NCI-H1092 (cell line): ENCODE measurements around the gene OGDH.

Source experiments
- DNase-seq: peaks from one replicate; lab custom pipeline; 2025; lab: John Stamatoyannopoulos, UW

Gene OGDH

DNA sequence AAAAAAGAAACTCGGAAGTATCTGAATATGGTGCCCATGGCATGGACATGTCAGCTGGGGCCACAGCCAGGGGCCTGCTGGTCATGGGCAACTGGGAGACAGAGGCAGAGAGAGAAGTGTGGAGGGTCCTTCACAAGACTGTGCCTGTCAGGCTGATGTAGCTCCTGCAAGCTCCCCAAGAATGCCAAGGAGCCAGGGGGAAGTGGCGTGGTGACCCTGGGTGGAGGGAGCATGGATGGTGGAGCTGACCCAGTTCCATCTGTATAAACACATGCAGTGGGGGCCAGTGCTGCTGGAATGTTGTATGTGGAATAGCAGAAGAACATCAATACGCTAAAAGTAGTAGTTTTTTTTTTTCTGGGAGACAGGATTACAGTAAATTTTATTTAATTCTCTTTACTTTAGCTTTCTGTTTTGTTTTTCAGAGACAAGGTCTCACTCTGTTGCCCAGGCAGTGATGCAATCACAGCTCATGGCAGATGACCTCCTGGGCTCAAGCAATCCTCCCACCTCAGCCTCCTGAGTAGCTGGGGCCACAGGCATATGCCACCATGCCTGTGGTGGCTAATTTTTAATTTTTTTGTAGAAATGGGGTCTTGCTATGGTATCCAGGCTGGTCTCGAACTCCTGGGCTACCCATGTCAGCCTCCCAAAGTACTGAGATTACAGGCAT lies 131.8 kb downstream of the OGDH start:
- no peak for DNase-seq

DNA sequence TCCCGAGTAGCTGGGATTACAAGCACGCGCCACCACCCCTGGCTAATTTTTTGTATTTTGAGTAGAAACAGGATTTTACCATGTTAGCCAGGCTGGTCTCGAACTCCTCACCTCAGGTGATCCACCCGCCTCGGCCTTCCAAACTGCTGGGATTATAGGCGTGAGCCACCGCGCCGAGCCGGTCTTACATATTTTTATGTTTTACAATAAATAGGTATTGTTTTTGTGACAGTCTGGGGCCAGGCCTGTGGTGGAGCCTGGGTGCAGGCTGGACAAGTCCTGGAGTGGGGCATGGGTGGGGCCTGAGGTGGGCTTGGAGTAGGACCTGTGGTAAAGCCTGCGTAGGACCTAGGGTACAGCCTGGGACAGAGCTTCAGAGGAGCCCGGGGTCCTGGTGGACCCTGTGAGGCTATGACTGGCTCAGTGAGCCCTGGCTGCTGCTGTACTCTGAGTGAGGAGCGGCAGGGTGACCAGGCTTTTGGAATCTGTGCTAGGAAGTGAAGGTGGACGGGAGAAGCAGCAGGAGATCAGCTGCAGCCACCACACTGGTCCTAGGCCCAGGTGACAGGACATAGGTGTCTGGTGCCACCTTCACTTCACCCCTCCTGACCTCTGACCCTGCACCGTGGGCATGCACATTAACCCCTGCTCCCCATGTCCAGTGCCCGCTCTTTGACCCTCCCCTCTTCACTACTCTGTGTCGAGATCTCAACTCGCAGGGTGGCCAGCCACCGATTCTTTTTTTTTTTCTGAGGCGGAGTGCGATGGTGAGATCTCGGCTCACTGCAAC lies 132.6 kb downstream of the OGDH start:
- no peak for DNase-seq

DNA sequence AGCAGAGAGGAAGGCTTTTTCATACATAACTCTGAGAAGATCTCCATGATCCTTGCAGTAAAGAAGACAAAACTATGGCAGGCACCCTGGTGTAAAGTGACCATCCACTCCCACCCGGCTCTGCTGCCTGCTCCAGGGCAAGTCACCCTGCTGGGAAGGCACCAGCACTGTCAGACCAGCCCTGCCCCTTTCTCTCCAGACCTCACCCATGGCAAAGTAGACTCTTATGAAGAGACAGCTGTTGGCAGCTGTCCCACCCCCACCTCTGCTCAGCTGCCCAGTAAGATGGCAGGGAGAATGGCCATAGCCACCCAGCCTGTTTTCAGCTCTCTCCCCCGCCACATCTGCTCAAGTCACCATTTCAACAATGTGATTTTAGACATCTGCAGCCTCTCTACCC lies 133.6 kb downstream of the OGDH start:
- no peak for DNase-seq

DNA sequence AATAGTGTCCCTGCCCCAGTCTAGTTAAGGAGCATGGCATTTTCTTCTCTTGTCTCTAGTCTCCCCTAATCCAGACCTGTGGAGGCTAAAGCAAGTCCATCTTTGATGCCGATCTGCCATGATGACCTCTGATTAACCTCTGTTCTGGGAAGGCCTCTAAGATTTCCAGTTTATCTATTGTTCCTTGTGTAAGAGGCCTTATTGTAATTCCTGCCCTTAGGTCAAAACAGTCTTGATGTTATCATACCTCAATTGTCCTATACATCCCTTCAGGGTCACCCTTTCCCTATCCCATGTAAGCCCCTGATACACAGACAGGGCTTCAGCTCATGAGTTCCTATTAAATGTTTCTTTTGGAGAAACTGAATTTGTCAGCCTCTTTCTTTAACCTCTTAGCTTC lies 137.3 kb downstream of the OGDH start:
- DNase-seq = no peak

DNA sequence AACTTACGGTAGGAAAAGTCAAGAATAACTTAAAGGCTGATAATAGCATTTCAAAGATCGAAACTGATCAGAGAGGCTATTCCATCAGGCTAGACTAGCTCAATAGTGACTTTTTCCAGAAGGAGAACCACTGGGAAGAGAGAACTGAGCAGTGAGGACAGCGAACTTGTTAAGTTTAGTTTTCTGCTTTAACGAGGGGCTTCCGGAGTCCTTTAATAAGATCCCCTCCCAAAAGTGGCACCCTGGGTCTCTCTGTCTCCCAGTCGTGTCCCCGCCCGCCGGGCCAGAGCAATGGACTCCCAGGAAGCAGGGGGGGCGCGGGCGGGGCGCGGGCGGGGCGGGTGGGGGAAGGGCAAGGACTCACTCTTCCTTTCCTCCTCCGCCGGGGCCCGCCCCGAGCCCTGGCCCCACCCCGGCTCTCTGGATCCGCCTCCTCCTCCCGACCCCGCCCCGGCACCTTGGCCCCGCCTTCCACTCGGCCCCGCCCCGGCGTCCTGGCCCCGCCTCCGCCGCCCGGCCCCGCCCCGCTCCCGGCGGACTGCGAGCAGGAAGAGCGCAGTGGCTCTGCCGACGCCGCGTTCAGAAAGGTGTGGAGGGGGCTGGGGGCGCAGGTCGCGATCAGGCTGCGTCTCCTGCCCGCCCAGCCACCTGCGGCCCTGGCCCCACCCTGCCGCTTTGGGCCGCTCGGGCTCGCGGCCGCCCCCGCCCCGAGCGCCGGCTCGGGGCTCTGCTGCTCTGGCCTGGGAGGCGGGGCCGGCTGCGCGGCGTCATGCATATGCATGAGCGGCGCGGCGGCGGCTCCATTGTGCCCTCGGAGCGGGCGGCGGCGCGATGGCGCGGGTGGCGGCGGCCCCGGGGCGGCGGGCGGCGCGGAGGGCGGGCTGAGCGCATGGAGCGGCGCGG lies 141.9 kb downstream of the OGDH start, which contains the start of gene ZMIZ2:
Gene ZMIZ2 (plus strand): TSS at position 803 of the 903 bp plus-strand sequence. CDS start 7,403 bp downstream, outside the sequence.
- DNase-seq = peak; percentile 84

DNA sequence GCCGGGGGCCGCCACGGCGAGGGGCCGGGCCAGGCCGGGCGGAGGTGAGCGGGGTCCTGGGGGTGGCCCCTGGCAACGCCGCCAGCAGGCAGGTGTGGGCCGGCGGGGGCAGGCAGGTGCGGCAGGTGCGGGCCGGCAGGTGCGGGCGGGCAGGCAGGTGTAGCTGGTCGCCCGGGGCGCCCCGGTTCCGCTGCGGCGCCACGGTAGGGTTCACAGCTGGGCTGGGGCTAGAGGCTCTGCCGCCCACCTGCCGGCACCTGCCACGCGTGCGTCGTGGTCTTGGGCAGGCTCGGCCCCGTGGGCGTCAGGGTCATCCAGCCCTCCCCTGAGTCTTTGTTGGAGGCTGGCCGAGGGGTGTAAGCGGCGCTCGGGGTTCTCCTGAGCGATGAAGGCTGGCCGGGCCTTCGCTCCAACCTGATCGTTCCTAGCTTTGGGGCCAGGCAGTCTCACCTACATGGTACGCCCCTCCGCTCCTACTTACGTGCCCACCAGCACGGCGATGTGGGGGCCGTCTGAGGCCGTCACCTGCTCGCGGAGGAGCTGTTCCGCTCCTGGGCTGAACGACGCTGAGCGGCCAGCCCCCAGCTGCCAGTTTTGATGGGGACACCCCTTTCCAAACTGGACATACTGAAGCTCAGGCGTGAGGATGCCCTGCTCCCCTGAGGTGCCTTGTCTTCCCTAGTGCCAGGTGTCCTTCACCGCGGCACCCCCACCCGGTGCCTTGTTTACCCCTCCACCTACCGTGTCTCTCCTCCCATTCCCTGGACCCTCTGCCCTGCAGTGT lies 142.7 kb downstream of the OGDH start:
- peak; percentile 38 for DNase-seq

DNA sequence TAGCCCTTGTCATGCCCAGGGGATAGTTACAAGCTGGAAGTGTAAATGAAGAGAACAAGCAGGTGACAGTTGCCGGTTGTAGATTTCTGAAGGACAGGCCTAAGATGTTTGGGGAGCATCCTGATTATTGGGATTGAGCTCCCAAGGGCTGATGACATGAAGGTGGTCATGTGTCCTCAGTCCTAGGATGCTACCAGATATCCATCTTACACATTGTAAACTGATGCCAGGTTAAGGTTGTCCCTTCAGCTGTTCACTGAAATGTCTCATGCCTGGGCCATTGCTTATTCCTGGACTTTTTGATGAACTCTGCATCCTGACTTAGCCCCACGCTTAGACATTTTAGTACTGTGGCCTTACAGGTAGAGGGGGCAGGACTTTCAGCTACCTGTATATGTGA lies 143.6 kb downstream of the OGDH start:
- no peak for DNase-seq

DNA sequence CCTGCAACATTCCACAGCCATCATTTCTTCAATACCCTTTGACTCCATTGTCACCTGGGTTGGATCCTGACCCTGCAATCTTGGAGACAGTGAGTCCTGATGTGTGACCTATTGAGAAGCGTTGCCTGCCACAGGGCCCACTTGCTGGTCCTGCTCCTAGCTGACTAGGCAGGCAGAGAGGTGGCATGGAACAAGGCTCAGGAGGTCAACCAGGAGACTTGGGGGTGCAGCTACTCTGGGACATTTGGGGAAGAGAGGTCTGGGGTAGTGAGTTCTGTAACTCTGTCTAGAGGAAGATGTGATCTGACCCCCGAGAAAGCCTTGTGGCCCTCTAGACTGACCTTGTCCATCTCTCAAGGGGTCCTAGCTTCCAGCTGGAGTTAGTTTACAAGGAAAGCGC lies 144.0 kb downstream of the OGDH start:
- DNase-seq = no peak

DNA sequence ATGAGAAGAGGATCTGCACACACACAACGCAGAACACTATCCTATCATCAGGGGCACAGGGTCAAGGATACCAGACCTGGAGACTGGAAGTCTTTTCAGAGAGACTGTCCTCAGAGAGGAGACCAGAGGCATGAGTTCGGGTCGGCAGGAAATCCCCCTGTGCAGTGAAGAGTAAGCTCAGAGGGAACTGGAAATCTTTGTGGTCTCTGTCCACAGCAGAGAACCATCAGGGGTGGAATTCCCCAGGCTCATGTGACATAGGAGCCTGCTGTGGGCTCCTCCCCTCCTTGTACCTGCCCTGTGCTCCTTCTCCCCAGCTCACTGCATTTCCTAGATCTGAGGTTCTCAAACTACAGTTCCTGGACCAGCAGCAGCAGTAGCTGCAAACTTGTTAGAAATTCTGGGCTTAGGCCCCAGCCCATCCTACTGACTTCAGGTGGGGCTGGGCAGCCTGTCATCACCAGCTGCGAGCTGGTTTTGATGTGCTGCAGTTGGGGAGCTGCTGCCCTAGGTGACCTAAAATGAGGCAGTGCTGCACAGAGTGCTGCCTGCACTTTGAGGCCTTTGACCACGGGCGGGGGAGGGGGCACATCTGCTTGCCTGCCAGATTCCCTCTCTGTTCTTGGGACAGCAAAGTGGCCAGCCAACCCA lies 144.6 kb downstream of the OGDH start:
- no peak for DNase-seq

DNA sequence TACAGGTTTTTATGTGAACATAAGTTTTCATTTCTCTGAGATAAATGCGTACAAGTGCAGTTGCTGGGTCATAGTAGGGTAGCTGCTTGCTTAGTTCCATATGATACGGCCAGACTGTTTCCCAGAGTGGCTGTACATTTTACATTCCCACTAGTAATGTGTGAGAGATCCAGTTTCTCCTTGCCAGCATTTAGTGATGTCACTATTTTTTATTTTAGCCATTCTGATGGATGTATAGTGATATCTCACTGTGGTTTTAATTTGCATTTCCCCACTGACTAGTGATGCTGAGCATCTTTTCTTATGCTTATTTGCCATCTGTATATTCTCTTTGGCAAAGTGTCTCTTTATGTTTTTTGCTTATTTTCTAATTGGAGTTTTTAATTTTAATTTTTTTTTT lies 146.4 kb downstream of the OGDH start:
- no peak for DNase-seq

DNA sequence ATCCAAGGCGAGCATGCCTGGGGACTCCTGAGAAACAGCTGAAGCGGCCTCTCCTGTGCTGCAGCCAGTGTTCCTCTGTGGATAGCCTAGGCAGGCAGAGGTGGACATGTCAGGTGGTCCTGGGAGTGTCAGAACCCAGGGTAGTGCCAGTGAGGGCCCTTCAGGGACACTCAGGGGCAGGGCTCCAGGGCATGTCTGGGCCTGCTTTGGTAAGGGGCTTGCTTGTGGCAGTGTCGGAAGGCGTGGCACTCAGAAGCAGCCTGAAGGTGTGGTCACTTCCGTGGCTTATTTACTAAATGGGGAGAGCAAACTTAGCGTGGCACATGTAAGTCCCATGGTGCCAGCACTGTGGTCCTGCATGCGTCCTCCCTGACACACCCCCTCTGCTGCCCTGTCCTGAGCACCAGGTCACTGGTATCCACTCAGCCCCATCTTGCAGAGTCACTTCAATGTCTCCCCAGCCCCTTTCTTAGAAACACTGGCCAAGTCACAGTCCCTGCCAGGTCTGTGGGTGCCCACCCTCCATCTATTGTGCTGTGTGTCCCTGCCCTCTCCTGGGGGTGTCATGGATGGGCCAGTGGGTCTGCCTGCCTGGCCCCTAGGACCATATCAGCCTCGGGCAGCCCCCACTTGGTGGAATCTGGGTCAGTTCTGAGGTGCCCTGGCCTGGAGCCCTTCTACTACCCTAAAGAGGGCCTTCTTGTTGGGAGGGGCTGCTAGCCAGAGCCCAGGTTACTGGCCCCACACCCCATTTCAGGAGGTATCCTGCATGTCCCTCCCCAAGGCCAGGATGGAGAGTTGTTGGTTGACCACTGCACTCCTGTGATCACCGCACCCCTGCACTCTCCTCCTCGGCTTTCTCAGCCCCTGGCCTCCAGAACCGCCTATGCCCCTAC lies 148.6 kb downstream of the OGDH start:
- DNase-seq = no peak

DNA sequence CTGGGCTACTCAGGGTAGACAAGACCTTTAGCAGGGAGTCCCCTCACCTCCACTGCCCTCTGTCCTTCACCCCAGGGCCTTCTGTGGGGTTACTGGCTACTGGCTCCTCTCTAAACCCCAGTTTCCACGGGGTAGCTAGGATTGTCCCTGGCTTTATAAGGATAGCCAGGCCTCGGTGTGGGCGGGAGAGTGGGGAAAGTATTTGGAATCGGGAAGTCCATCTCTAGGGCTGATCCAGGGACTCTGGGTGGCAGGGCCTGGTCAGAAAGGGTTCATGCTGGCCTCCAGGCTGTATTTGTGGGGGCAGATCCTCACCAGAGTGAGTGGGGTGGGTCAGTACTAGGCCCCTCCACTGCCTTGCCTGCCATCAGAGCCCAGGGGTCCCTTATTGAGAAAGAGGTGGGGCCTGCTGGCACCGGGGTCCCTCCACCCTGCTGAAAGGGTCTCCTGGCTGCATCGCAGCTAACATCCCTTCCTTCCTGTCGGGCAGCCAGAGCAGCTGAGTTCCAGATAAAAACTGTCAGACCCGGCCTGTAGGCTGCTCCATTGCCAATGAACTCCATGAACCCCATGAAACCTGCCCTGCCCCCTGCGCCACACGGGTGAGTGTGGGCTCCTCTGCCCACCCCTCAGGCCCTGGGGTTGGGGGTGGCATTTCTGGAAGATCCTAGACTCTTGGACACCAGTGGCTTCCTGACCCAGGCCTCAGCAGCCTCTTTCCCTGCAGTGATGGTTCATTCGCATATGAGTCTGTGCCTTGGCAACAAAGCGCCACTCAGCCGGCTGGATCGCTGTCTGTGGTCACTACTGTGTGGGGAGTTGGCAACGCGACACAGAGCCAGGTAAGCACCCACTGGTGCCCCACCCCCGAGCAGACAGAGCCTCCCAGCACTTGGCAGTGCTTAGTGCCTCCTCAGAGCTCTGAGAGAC lies 149.5 kb downstream of the OGDH start:
- no peak for DNase-seq

DNA sequence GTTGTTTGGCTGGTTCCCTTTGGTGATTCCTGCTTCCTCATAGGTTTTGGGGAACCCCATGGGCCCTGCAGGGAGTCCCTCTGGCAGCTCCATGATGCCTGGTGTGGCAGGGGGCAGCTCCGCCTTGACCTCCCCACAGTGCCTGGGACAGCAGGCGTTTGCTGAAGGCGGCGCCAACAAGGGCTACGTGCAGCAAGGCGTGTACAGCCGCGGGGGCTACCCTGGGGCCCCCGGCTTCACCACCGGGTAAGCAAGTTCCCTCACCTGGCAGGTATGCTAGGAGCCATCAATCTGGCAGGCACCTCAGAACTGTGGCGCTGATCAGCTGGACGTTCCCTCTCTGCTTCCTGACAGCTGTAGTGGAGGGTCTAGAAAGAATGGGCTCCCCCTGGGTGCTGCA lies 150.5 kb downstream of the OGDH start:
- DNase-seq = no peak

DNA sequence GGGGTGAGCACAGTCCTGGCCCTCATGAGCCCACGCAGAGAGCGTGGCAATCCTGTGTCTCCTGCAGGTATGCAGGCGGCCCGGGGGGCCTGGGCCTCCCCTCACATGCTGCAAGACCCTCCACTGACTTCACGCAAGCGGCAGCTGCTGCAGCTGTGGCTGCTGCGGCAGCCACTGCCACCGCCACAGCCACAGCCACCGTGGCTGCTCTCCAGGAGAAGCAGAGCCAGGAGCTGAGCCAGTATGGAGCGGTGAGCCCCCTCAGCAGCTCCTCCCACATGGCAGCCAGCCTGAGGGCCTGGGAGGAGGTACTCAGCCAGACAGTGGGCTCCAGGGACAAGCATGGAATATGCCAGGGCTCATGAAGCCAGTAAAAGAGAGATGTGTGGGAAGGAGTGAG lies 150.9 kb downstream of the OGDH start:
- no peak for DNase-seq

DNA sequence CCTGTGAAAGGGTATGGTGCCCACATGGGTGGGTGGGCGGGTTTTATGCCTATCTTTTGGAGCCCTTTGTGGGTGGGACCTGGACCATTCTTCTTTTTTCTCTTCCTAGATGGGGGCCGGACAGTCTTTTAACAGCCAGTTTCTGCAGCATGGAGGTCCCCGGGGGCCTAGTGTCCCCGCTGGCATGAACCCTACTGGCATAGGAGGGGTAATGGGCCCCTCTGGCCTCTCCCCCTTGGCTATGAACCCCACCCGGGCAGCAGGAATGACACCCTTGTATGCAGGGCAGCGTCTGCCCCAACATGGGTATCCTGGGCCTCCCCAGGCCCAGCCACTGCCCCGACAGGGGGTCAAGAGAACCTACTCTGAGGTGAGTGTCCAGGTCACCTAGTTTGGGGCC lies 151.3 kb downstream of the OGDH start:
- no peak for DNase-seq
